Vagina (tissue), 2 donors: Measurements from ENCODE around the gene LTBP3. TPM values are rescaled to one million over a fixed set of nuclear protein-coding genes. Genes with fewer than 3 reads are reported as not detected.

Experiments
- DNase-seq, 2 donors: peaks; one replicate each; pipeline ENCODE4 v3.0.0-alpha.2; 2017; ENCODE audit errors: extremely low spot score in 2 of 2
- H3K27ac ChIP-seq: fragments of 200-600 bp; sonication (generic); one replicate; pipeline ENCODE4 v1.5.1; 2019
- H3K27me3 ChIP-seq: fragments of 200-600 bp; sonication (generic); one replicate; pipeline ENCODE4 v1.5.1; 2019
- H3K36me3 ChIP-seq, 2 donors: fragments of 200-600 bp; sonication (generic); one replicate each; pipeline ENCODE4 v1.5.1; 2017 to 2019
- H3K4me1 ChIP-seq: fragments of 200-600 bp; sonication (generic); one replicate; pipeline ENCODE4 v1.5.1; 2019
- H3K4me3 ChIP-seq, 2 donors: fragments of 200-600 bp; sonication (generic); 1 replicate in 1 of 2; 2 replicates in 1 of 2; pipeline ENCODE4 v1.5.1; 2016 to 2019
- H3K9me3 ChIP-seq: fragments of 200-600 bp; sonication (generic); one replicate; pipeline ENCODE4 v1.5.1; 2019
- POLR2A ChIP-seq, 2 donors: fragments of 450-650 bp; IDR thresholded peaks; one replicate each; pipeline ENCODE4 v1.6.1; 2017; ENCODE audit warnings: antibody characterized with exemption in 2 of 2, mild to moderate bottlenecking in 2 of 2, moderate library complexity in 2 of 2
- POLR2AphosphoS5 ChIP-seq, 2 donors: sonication (generic); formaldehyde crosslinking; IDR thresholded peaks; one replicate each; pipeline ENCODE4 v1.9.0; 2017; ENCODE audit warnings: antibody characterized with exemption in 2 of 2, mild to moderate bottlenecking in 2 of 2, low read depth in 1 of 2; ENCODE audit not compliant: insufficient read depth in 1 of 2
- intact Hi-C: fragments of 100-400 bp; cut with DNase I; formaldehyde crosslinking; loops from one replicate; pipeline ENCODE4 v1.15.1; 2023
- total RNA-seq: library from RNA; depleted of rRNA; stranded (reverse); fragments of >200 nt; gene quantifications from one replicate; pipeline ENCODE4 v1.2.3, GENCODE V29; 2016
- TF ChIP-seq, protein P1 (sequence below), 3 experiments: fragments of 450-650 bp in 2 of 3; fragments of 200-600 bp in 1 of 3; sonication (generic) in 1 of 3; IDR thresholded peaks; one replicate each; pipeline ENCODE4 v1.5.1; 2017 to 2019; ENCODE audit warnings: antibody characterized with exemption in 3 of 3, mild to moderate bottlenecking in 2 of 3, moderate library complexity in 2 of 3

The LTBP3 gene
- total RNA-seq, 1 donor from 2014 or later: 246 TPM

DNA sequence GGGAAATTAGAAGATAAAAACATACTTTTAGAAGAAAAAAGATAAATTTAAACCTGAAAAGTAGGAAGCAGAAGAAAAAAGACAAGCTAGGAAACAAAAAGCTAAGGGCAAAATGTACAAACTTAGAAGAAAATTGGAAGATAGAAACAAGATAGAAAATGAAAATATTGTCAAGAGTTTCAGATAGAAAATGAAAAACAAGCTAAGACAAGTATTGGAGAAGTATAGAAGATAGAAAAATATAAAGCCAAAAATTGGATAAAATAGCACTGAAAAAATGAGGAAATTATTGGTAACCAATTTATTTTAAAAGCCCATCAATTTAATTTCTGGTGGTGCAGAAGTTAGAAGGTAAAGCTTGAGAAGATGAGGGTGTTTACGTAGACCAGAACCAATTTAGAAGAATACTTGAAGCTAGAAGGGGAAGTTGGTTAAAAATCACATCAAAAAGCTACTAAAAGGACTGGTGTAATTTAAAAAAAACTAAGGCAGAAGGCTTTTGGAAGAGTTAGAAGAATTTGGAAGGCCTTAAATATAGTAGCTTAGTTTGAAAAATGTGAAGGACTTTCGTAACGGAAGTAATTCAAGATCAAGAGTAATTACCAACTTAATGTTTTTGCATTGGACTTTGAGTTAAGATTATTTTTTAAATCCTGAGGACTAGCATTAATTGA lies 58.3 kb downstream of the LTBP3 start:
- peaks cover 19 to 39% of the 10 kb centered on the region in 2 donors for H3K36me3 ChIP-seq
- intact Hi-C loops: loop anchor here (2.0 kb wide), 1 partner anchor 77 kb away; the partner anchor contains the start of gene NEAT1
- H3K4me3 ChIP-seq: peak overlapping the region; percentile 77 to 83
- peak overlapping the region; percentile 100 for H3K27ac ChIP-seq
- TF ChIP-seq, protein P1, sequence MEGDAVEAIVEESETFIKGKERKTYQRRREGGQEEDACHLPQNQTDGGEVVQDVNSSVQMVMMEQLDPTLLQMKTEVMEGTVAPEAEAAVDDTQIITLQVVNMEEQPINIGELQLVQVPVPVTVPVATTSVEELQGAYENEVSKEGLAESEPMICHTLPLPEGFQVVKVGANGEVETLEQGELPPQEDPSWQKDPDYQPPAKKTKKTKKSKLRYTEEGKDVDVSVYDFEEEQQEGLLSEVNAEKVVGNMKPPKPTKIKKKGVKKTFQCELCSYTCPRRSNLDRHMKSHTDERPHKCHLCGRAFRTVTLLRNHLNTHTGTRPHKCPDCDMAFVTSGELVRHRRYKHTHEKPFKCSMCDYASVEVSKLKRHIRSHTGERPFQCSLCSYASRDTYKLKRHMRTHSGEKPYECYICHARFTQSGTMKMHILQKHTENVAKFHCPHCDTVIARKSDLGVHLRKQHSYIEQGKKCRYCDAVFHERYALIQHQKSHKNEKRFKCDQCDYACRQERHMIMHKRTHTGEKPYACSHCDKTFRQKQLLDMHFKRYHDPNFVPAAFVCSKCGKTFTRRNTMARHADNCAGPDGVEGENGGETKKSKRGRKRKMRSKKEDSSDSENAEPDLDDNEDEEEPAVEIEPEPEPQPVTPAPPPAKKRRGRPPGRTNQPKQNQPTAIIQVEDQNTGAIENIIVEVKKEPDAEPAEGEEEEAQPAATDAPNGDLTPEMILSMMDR (IDR thresholded peaks at IDR 0.05): no peak
- TF ChIP-seq POLR2A (IDR thresholded peaks at IDR 0.05) (no peak), POLR2AphosphoS5 (IDR thresholded peaks at IDR 0.05; ENCODE audit: insufficient read depth in 1 of 2, low read depth in 1 of 2) (no peak)
- H3K4me1 ChIP-seq: peaks cover 29% of the 10 kb centered on the region
- DNase-seq: no peak
- no peaks in the 10 kb centered on the region for H3K27me3 ChIP-seq
- H3K9me3 ChIP-seq: no peaks in the 10 kb centered on the region

DNA sequence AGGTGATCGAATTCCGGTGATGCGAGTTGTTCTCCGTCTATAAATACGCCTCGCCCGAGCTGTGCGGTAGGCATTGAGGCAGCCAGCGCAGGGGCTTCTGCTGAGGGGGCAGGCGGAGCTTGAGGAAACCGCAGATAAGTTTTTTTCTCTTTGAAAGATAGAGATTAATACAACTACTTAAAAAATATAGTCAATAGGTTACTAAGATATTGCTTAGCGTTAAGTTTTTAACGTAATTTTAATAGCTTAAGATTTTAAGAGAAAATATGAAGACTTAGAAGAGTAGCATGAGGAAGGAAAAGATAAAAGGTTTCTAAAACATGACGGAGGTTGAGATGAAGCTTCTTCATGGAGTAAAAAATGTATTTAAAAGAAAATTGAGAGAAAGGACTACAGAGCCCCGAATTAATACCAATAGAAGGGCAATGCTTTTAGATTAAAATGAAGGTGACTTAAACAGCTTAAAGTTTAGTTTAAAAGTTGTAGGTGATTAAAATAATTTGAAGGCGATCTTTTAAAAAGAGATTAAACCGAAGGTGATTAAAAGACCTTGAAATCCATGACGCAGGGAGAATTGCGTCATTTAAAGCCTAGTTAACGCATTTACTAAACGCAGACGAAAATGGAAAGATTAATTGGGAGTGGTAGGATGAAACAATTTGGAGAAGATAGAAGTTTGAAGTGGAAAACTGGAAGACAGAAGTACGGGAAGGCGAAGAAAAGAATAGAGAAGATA lies 59.0 kb downstream of the LTBP3 start, which contains the start of gene MALAT1:
MALAT1 (plus strand) TSS at position 69 of the 736 bp plus-strand sequence.
- intact Hi-C loops: loop anchor here (2.0 kb wide), 1 partner anchor 76 kb away; the partner anchor contains the start of gene NEAT1
- peak; percentile 94 to 100 for TF ChIP-seq POLR2A (IDR thresholded peaks at IDR 0.05)
- TF ChIP-seq, protein P1 (IDR thresholded peaks at IDR 0.05): peak in 1 of 3 experiments; percentile 3
- TF ChIP-seq POLR2AphosphoS5 (IDR thresholded peaks at IDR 0.05; ENCODE audit: insufficient read depth in 1 of 2, low read depth in 1 of 2): peak; percentile 100
- Histone ChIP-seq H3K9me3 (no peaks in the 10 kb centered on the region), H3K36me3 (peaks cover 19 to 32% of the 10 kb centered on the region in 2 donors), H3K4me3 (peak within 1 kb of the TSS; percentile 77 to 83), H3K4me1 (peaks cover 29% of the 10 kb centered on the region), H3K27me3 (no peaks in the 10 kb centered on the region), H3K27ac (peak within 1 kb of the TSS; percentile 100)
- DNase-seq: peak in 1 of 2 donors; percentile 95

DNA sequence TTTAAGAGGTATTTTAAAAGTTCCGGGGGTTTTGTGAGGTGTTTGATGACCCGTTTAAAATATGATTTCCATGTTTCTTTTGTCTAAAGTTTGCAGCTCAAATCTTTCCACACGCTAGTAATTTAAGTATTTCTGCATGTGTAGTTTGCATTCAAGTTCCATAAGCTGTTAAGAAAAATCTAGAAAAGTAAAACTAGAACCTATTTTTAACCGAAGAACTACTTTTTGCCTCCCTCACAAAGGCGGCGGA lies 59.5 kb downstream of the LTBP3 start:
- intact Hi-C loops: loop anchor here (2.0 kb wide), 1 partner anchor 76 kb away; the partner anchor contains the start of gene NEAT1
- peaks cover 19 to 28% of the 10 kb centered on the region in 2 donors for H3K36me3 ChIP-seq
- peak overlapping the region; percentile 100 for H3K27ac ChIP-seq
- no peaks in the 10 kb centered on the region for H3K27me3 ChIP-seq
- no peak for DNase-seq
- H3K4me3 ChIP-seq: peak overlapping the region; percentile 77 to 83
- TF ChIP-seq, protein P1 (IDR thresholded peaks at IDR 0.05): peak in 1 of 3 experiments; percentile 1
- TF ChIP-seq POLR2AphosphoS5 (IDR thresholded peaks at IDR 0.05; ENCODE audit: insufficient read depth in 1 of 2, low read depth in 1 of 2): no peak
- peaks cover 33% of the 10 kb centered on the region for H3K4me1 ChIP-seq
- no peaks in the 10 kb centered on the region for H3K9me3 ChIP-seq

DNA sequence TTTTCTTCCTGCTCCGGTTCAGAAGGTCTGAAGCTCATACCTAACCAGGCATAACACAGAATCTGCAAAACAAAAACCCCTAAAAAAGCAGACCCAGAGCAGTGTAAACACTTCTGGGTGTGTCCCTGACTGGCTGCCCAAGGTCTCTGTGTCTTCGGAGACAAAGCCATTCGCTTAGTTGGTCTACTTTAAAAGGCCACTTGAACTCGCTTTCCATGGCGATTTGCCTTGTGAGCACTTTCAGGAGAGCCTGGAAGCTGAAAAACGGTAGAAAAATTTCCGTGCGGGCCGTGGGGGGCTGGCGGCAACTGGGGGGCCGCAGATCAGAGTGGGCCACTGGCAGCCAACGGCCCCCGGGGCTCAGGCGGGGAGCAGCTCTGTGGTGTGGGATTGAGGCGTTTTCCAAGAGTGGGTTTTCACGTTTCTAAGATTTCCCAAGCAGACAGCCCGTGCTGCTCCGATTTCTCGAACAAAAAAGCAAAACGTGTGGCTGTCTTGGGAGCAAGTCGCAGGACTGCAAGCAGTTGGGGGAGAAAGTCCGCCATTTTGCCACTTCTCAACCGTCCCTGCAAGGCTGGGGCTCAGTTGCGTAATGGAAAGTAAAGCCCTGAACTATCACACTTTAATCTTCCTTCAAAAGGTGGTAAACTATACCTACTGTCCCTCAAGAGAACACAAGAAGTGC lies 60.0 kb downstream of the LTBP3 start:
- H3K27ac ChIP-seq: peak overlapping the region; percentile 100
- intact Hi-C loops: loop anchor here (2.0 kb wide), 1 partner anchor 75 kb away; the partner anchor contains the start of gene NEAT1
- TF ChIP-seq, protein P1 (IDR thresholded peaks at IDR 0.05): no peak
- TF ChIP-seq POLR2AphosphoS5 (IDR thresholded peaks at IDR 0.05; ENCODE audit: insufficient read depth in 1 of 2, low read depth in 1 of 2): no peak
- no peak for TF ChIP-seq POLR2A (IDR thresholded peaks at IDR 0.05)
- peak overlapping the region; percentile 77 to 83 for H3K4me3 ChIP-seq
- H3K27me3 ChIP-seq: no peaks in the 10 kb centered on the region
- peaks cover 37% of the 10 kb centered on the region for H3K4me1 ChIP-seq
- H3K9me3 ChIP-seq: no peaks in the 10 kb centered on the region
- H3K36me3 ChIP-seq: peaks cover 16 to 23% of the 10 kb centered on the region in 2 donors
- DNase-seq: no peak
